T-helper 17 cell (primary cell): ENCODE results near the gene HSPB9. TPM values are rescaled to one million over a fixed set of nuclear protein-coding genes. Genes with fewer than 3 reads are reported as not detected.
A peak's percentile ranks its signal among the peaks of the same experiment; 100 is the strongest.

Experiments
- ATAC-seq: fragments of 150-1000 bp; cut with Tn5 transposase; 2 replicates; pipeline ENCODE4 v1.10.0; 2021; ENCODE audit warnings: mild to moderate bottlenecking, moderate library complexity
- DNase-seq, 3 donors: peaks; one replicate each; pipeline versions ENCODE4 v3.0.0 to v3.0.0-alpha.2; 2020 to 2021
- H3K9me3 ChIP-seq: one replicate; pipeline ENCODE4 v1.7.0; 2013; ENCODE audit warnings: low read length, mild to moderate bottlenecking; ENCODE audit not compliant: control insufficient read depth, poor library complexity, severe bottlenecking
- H3K27ac Mint-ChIP-seq: one replicate; pipeline ENCODE4 v1.8.0; 2022; ENCODE audit warnings: mild to moderate bottlenecking, moderate library complexity, mixed read lengths
- H3K27me3 Mint-ChIP-seq: one replicate; pipeline ENCODE4 v1.8.0; 2022; ENCODE audit warnings: mixed read lengths
- H3K36me3 Mint-ChIP-seq: one replicate; pipeline ENCODE4 v1.8.0; 2022; ENCODE audit warnings: low read depth, mixed read lengths
- H3K4me1 Mint-ChIP-seq: one replicate; pipeline ENCODE4 v1.8.0; 2022; ENCODE audit warnings: mild to moderate bottlenecking, mixed read lengths
- H3K4me3 Mint-ChIP-seq: one replicate; pipeline ENCODE4 v1.8.0; 2022; ENCODE audit warnings: mild to moderate bottlenecking, moderate library complexity, mixed read lengths
- total RNA-seq, 4 donors: library from RNA in 2 of 4; stranded (reverse) in 2 of 4; gene quantifications; one replicate each; pipeline ENCODE4 v1.2.3 and lab custom pipeline; 2022 to 2026

HSPB9 gene
- total RNA-seq, 2 donors from 2014 or later, result not detected

DNA sequence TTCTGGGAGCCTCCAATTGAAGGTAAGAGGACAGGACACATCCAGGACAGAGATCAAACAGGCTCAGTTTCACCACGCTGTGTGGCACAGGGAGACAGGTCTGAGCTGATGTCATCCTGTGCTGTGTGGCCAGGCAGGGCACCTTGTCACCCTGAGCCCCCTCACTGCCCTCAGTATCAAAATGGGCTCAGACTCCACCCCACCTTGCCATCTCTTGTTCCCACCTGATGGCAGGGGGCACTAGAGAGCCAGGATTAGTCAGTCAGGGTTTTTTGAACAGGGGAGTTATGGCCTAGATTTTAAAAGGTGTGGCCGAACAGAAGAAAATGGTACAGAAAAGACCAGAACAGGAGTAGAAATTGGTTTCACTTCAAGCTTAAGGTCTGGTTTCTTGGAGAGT lies 4.1 kb upstream of the HSPB9 start:
- Mint-ChIP-seq H3K27me3 (no peaks in the 10 kb centered on the region), H3K36me3 (no peaks in the 10 kb centered on the region), H3K4me3 (no peak overlapping the region), H3K27ac (peak overlapping the region; percentile 59), H3K4me1 (peaks cover 17% of the 10 kb centered on the region)
- no peak for ATAC-seq
- no peaks in the 10 kb centered on the region for H3K9me3 ChIP-seq
- DNase-seq, result no peak

DNA sequence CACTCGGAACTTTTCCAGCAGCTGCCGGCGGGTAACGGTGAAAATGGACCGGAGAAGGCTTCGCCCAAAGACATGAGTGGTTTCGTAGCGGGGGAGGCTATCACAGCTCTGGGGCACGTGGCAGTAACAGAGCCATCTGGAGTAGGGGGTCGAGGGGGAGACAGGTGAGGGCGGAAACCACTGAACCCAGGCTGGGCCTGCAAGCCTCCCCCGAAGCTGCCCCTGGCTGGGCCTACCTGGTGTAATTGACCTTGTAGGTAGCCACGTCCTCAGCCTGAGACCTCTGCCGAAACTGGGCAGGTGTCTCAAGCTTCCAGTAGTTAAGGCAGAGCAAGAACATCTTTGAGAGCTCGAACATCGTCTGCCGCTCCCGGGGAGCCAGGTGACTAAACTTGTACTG lies 3.3 kb upstream of the HSPB9 start:
- no peak for ATAC-seq
- Mint-ChIP-seq H3K27me3 (no peaks in the 10 kb centered on the region), H3K4me1 (peaks cover 17% of the 10 kb centered on the region), H3K36me3 (no peaks in the 10 kb centered on the region), H3K27ac (peak overlapping the region; percentile 59), H3K4me3 (peak overlapping the region; percentile 57)
- no peak for DNase-seq
- no peaks in the 10 kb centered on the region for H3K9me3 ChIP-seq

DNA sequence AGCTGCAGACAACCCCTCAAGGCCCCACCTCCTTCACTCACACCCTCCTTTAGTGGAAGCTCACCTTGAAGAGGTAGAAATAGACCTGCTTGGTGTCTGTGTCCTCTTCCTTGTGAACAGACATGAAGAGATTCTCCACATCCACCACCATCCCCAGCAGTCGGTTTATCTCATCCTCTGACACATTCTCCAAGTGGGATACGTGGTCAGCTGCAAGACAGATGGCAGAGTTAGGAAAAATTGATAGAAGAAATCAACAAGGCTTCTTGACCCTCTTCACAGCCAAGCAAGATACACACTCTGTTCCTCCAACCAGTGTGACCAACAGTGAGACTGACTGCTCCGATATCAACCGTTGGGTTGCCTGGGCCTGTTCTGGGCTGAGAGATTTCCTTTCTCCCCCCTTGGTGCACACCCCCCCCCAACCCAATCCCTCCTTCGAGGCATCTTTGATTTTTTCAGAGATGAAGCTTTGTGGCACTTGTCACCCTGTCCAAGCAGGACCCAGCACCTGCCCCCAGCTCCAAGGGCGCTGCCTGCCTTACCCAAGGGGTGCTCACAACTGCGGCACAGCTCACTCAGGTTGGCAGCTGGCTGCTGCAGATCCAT lies 2.3 kb upstream of the HSPB9 start:
- DNase-seq, result no peak
- Mint-ChIP-seq H3K4me1 (peaks cover 21% of the 10 kb centered on the region), H3K36me3 (no peaks in the 10 kb centered on the region), H3K4me3 (peak overlapping the region; percentile 60), H3K27me3 (no peaks in the 10 kb centered on the region), H3K27ac (no peak overlapping the region)
- H3K9me3 ChIP-seq, result no peaks in the 10 kb centered on the region
- no peak for ATAC-seq

DNA sequence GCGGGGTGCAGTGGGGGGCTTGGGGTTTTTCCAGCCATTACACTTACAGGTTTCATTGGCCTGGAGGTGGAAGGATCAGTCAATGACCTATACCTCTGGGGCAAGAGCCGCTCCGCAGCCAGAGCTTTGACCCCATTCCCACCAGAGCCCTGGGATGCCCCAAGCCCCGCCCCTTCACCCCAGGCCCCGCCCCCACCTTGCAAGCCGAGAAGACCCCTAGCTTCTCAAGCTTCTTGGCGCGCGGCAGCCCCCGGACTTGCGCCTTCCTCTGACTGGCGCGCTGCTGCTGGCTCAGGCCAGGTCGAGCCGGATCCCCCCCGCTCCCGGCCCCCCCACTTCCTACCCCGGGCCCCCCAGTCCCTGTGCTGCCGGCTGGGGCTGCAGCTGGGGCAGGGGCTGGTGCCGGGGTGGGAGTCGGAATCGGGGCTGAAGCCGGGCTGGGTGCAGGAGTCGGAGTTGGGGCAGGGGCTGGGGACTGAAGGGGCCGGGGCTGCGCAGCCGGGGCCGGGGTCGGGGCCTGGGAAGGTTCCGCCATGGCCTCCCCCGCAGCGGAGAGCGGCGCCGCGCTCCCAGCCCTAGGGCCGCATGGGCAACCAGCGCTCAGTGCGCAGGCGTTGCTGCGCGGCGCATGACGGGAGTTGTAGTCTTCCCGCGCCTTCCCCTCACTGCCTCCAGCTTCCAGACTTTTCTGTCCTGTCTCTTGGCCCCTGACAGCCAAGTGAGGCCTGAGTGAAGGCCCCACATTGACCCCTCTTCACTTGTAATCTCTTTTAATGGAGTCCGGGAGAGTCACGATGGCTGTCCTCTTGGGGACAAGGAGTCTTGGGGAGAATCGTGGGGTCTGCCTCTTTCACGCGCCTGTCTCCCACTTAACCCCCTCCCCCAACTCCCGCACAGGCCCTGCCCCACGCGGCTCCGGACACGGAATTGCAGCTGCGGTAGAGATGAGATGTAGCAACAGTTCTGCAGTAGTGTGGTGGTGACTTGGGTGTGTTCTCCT lies 1.5 kb upstream of the HSPB9 start, which contains the start of gene KAT2A:
TSS of gene KAT2A (minus strand) at position 598 of the 1,000 bp plus-strand sequence. CDS start at position 535, 63 bp downstream.
- Mint-ChIP-seq H3K4me3 (peak within 1 kb of the TSS; percentile 82), H3K27me3 (no peaks in the 10 kb centered on the region), H3K27ac (peak within 1 kb of the TSS; percentile 37), H3K36me3 (no peaks in the 10 kb centered on the region), H3K4me1 (peaks cover 19% of the 10 kb centered on the region)
- H3K9me3 ChIP-seq, result no peaks in the 10 kb centered on the region
- DNase-seq, result peak; percentile 63 to 69 (median 64)
- ATAC-seq, result peak; percentile 90

DNA sequence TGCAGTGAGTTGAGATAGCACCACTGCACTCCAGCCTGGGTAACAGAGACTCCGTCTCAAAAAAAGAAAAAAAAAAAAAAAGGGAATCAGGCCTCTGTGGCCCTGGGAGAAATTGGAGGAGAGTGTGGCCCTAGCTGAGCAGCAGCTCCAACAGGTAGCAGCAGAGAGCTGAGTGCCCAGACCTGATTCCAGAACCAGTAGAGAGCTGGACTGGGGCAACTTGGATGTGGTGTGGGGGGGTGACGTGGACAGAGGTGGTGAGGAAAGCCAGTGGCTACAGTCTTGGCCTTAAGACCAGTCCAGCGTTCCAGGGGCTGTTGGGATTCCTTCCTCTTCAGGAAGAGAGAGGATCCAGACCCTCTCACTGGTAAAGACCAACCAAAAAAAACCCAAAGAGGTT lies 1.7 kb downstream of the HSPB9 start:
- DNase-seq, result no peak
- peaks cover 13% of the 10 kb centered on the region for H3K4me1 Mint-ChIP-seq
- H3K27ac Mint-ChIP-seq, result no peak overlapping the region
- no peak overlapping the region for H3K4me3 Mint-ChIP-seq
- H3K36me3 Mint-ChIP-seq, result peaks cover 3% of the 10 kb centered on the region
- H3K27me3 Mint-ChIP-seq, result no peaks in the 10 kb centered on the region
- no peak for ATAC-seq
- H3K9me3 ChIP-seq, result no peaks in the 10 kb centered on the region

DNA sequence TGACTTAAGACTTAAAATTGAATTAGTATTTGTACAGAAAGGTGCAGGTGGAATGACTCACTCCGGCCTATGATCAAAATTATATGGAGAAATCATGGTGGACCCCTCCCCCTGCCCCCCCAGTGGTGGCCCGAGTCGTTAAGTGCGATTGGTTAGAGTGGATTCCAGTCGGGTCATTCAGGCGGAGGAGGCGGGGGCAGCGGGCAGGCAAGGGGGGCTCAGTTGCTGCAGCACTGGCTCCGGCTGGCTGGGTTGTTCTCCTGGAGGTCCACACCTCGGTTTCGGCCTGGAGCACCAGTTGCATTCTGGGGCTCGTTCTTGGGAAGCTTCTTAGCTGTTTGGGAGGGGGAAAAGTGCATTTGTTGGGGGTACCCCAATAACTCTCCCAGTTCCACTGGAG lies 3.0 kb downstream of the HSPB9 start:
- H3K27ac Mint-ChIP-seq, result peak overlapping the region; percentile 67
- H3K27me3 Mint-ChIP-seq, result no peaks in the 10 kb centered on the region
- H3K9me3 ChIP-seq, result no peaks in the 10 kb centered on the region
- no peak for DNase-seq
- H3K4me1 Mint-ChIP-seq, result peaks cover 8% of the 10 kb centered on the region
- no peak for ATAC-seq
- no peak overlapping the region for H3K4me3 Mint-ChIP-seq
- peaks cover 3% of the 10 kb centered on the region for H3K36me3 Mint-ChIP-seq

DNA sequence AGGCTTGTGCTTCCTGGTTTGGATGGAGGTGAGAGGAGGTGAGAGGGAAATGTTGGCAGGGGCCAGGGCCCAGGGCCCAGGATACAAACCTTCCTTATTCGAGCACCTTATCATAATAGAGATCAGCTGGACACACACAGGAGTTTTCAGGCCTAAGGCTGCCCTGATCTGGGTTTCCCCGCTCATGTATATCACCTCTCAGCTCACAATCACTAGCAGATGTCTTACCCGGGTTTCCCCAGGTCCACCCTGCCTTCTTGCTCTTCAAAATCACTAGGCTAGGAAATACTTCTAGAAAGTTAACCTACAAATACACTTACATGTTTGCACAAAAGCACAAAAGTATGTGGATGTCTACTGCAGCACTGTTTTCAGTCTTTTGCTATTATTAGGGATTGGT lies 4.2 kb downstream of the HSPB9 start:
- H3K9me3 ChIP-seq, result no peaks in the 10 kb centered on the region
- no peak for DNase-seq
- Mint-ChIP-seq H3K4me1 (peaks cover 15% of the 10 kb centered on the region), H3K27ac (peak overlapping the region; percentile 41), H3K36me3 (peaks cover 7% of the 10 kb centered on the region), H3K4me3 (no peak overlapping the region), H3K27me3 (no peaks in the 10 kb centered on the region)
- no peak for ATAC-seq

DNA sequence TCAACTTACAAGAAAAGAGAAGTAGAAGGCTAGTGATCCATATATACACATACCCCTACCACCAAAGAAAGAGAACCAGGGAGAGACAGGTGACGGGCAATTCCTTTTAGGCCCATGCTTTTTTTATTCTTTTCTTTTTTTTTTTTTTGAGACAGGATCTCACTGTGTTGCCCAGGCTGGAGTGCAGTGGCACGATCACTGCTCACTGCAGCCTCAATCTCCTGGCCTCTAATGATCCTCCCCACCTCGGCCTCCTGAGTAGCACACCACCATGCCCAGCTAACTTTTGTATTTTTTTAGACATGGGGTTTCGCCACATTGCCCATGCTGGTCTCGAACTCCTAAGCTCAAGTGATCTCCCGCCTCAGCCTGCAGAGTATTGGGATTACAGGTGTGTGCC lies 4.8 kb downstream of the HSPB9 start:
- ATAC-seq (no peak), DNase-seq (no peak)
- Mint-ChIP-seq H3K36me3 (peaks cover 7% of the 10 kb centered on the region), H3K27me3 (no peaks in the 10 kb centered on the region), H3K4me3 (no peak overlapping the region), H3K4me1 (peaks cover 16% of the 10 kb centered on the region), H3K27ac (peak overlapping the region; percentile 41)
- H3K9me3 ChIP-seq, result no peaks in the 10 kb centered on the region

DNA sequence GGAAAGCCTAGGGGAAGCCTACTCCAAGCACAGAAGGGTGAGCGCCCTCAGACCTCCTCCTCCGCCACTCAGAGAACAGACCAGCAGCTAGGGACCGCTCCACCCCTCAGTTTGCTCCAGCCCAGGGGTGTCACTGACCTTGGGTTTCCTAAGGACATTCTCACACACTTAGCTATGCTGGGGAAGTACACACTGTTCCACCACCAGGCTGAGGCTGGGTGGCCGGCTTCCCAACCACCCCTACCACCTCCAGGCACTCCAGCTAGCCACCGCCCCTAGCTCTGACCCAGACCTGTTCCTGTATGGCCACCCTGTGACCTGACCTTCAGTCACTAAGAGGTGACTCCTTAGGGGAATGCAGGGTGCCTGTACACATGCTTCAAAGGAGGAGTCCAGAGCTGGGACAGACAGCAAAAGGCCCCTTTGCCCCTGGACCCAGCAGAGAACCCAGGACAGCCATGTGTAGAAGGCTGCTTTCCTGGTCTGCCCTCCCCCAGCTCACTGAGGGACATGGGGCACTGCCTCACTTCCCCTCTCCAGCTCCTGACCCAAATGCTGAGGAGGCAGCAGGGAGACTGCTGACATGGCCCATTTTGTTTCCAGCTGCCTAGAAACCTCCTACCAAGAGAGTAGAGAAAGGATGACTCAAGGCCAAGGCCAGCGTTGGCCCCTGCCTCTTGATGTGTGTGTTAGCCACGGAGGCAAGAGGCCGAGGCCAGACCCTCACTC lies 6.7 kb downstream of the HSPB9 start:
- H3K36me3 Mint-ChIP-seq, result peaks cover 7% of the 10 kb centered on the region
- peak overlapping the region; percentile 41 for H3K27ac Mint-ChIP-seq
- ATAC-seq (no peak), DNase-seq (no peak)
- no peaks in the 10 kb centered on the region for H3K9me3 ChIP-seq
- peaks cover 29% of the 10 kb centered on the region for H3K4me1 Mint-ChIP-seq
- H3K27me3 Mint-ChIP-seq, result no peaks in the 10 kb centered on the region
- no peak overlapping the region for H3K4me3 Mint-ChIP-seq

DNA sequence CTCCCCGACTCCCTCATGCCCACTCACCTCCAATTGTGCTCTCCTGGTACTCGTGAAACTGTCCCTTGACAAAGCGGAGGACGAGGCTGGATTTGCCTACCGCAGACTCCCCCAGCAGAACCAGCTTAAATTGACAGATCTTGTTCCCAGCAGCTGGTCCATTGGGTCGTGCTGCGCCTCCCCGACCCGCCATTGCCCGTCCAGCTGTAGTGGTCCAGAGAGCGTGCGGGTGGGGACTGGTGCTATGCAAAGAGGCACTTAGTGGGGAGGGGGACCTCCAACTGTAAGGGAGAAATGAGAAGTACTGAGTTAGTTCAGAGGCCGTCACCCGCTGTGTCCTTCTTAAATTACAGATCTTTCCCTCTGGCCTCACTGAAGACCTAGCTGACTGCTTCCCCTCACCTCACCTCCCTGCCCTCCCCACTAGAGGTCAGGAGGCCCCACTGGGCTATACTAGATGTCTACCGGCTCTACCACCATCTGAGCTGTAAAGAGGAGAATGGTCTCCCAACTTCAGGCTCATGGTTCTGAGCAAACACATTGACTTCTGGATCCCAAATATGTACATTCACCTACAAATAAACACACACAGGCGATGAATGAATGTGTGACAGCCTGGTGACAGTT lies 7.8 kb downstream of the HSPB9 start:
- no peaks in the 10 kb centered on the region for H3K9me3 ChIP-seq
- no peaks in the 10 kb centered on the region for H3K27me3 Mint-ChIP-seq
- peaks cover 28% of the 10 kb centered on the region for H3K4me1 Mint-ChIP-seq
- peaks cover 7% of the 10 kb centered on the region for H3K36me3 Mint-ChIP-seq
- peak overlapping the region; percentile 45 for H3K4me3 Mint-ChIP-seq
- peak overlapping the region; percentile 93 for H3K27ac Mint-ChIP-seq
- ATAC-seq, result no peak
- no peak for DNase-seq

DNA sequence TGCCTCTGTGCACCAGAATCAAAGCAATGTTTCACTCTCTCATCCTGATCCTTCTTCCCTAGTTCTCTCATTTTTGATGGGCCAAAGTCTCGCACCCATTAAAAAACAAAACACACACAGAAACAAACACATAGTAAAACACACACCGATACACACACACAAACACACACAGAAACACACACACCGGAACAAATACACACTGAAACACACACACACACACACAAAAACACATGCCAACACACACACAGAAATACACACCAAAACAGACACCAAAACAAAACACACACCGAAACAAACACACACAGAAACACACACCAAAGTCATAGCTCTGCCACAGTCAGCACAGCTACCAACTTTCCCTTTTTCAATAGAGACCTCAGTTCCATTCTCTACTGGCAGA lies 8.6 kb downstream of the HSPB9 start:
- no peaks in the 10 kb centered on the region for H3K27me3 Mint-ChIP-seq
- H3K4me1 Mint-ChIP-seq, result peaks cover 35% of the 10 kb centered on the region
- H3K36me3 Mint-ChIP-seq, result peaks cover 9% of the 10 kb centered on the region

DNA sequence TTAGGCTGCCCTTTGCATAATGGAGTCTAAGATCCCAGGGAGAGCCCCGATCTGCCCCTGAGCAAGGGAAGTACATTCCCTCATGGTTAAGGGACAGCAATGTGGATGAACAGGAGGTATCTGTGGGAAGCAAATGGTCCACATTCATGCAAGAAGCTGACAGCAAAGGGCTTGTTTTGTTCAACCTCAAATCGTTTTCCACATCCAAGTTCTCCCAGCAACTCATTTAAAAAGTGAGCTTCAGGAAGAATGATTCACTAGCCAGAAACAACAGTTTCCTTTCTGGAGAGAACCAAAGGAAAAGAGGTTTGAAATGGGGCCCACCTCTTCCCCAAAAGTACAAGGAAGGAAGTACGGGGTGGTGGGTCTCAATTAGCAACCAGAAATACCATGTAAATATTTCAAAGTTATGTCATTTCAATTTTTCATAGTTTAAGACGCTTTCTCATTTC lies 9.4 kb downstream of the HSPB9 start:
- no peak for ATAC-seq
- Mint-ChIP-seq H3K36me3 (peaks cover 9% of the 10 kb centered on the region), H3K27me3 (no peaks in the 10 kb centered on the region), H3K4me1 (peaks cover 40% of the 10 kb centered on the region), H3K27ac (peak overlapping the region; percentile 93), H3K4me3 (no peak overlapping the region)
- DNase-seq, result no peak
- H3K9me3 ChIP-seq, result no peaks in the 10 kb centered on the region

More for the DNA sequence above, 8.6 kb downstream of the HSPB9 start:
- no peaks in the 10 kb centered on the region for H3K9me3 ChIP-seq
- Mint-ChIP-seq H3K27ac (peak overlapping the region; percentile 93), H3K4me3 (no peak overlapping the region)
- ATAC-seq (no peak), DNase-seq (no peak)
